OCI-LY3 (cell line): ENCODE results near the gene GOLGA6A.

Experiments
- H2AFZ ChIP-seq: fragments of 200-600, 300-600 bp; shearing (Covaris generic); 2 replicates; pipeline ENCODE4 v1.6.0; 2014; ENCODE audit warnings: antibody characterized with exemption, low read depth, low read length
- H3K27ac ChIP-seq: fragments of 200-600, 300-600 bp; sonication (generic); 2 replicates; pipeline ENCODE4 v1.5.1; 2014; ENCODE audit warnings: mild to moderate bottlenecking, low read length, moderate library complexity, mixed read lengths
- H3K27me3 ChIP-seq: fragments of 200-600, 300-600 bp; sonication (generic); 2 replicates; pipeline ENCODE4 v1.6.1; 2014; ENCODE audit warnings: low read depth, low read length, mixed read lengths
- H3K36me3 ChIP-seq: fragments of 200-600, 300-600 bp; sonication (generic); replicated peaks from 2 replicates; pipeline ENCODE3; 2014; ENCODE audit warnings: low read depth, low read length, mixed read lengths
- H3K4me1 ChIP-seq: fragments of 300-600, 200-600 bp; sonication (generic); 2 replicates; pipeline ENCODE4 v1.6.1; 2014; ENCODE audit warnings: low read length, mixed read lengths
- H3K4me2 ChIP-seq: fragments of 200-600, 300-600 bp; sonication (generic); 2 replicates; pipeline ENCODE4 v1.6.1; 2014; ENCODE audit warnings: low read length, mixed read lengths
- H3K4me3 ChIP-seq: fragments of 300-600, 200-600 bp; sonication (generic); 2 replicates; pipeline ENCODE4 v1.5.1; 2014; ENCODE audit warnings: antibody characterized with exemption, mild to moderate bottlenecking, low read length, moderate library complexity
- H3K79me2 ChIP-seq: fragments of 300-600, 200-600 bp; shearing (Covaris generic); 2 replicates; pipeline ENCODE4 v1.6.1; 2014; ENCODE audit warnings: mild to moderate bottlenecking, low read length, mixed read lengths
- H3K9ac ChIP-seq: fragments of 300-600, 200-600 bp; shearing (Covaris generic); 2 replicates; pipeline ENCODE4 v1.6.0; 2014; ENCODE audit warnings: mild to moderate bottlenecking, low read length, moderate library complexity
- H3K9me3 ChIP-seq: fragments of 200-600, 300-600 bp; shearing (Covaris generic); 2 replicates; pipeline ENCODE4 v1.6.1; 2014; ENCODE audit warnings: low read length, mixed read lengths; ENCODE audit not compliant: insufficient read depth
- H4K20me1 ChIP-seq: fragments of 200-600, 300-600 bp; sonication (generic); 2 replicates; pipeline ENCODE4 v1.6.1; 2016; ENCODE audit warnings: low read length, mixed read lengths; ENCODE audit not compliant: insufficient read depth
- CTCF ChIP-seq: fragments of 200-600, 300-600 bp; sonication (generic); IDR thresholded peaks from 2 replicates; pipeline ENCODE4 v1.5.1; 2014; ENCODE audit warnings: antibody characterized with exemption, low read length, low read depth
- EZH2phosphoT487 ChIP-seq: fragments of 200-600 bp; shearing (Covaris generic); IDR thresholded peaks from 2 replicates; pipeline ENCODE4 v1.6.1; 2018; ENCODE audit warnings: antibody characterized with exemption, mixed run types, low read depth

GOLGA6A gene

GRCh38 chr15:74050127-74050526, 32.2 kb downstream of the GOLGA6A start:
- Histone ChIP-seq H3K79me2 (no peaks in the 10 kb centered on the region), H3K4me3 (no peak overlapping the region), H3K9me3 (no peaks in the 10 kb centered on the region), H3K9ac (no peak overlapping the region), H3K36me3 (no peaks in the 10 kb centered on the region), H4K20me1 (no peaks in the 10 kb centered on the region), H3K4me2 (no peak overlapping the region), H3K4me1 (peaks cover 14% of the 10 kb centered on the region), H3K27ac (no peak overlapping the region), H2AFZ (no peak overlapping the region), H3K27me3 (0 out of 2 replicates have a peak, but pooled peaks cover 4% of the 10 kb centered on the region)
- TF ChIP-seq CTCF = no peak
- TF ChIP-seq EZH2phosphoT487 = no peak

GRCh38 chr15:74046275-74046674, 36.1 kb downstream of the GOLGA6A start:
- TF ChIP-seq EZH2phosphoT487 (no peak), CTCF (no peak)
- Histone ChIP-seq H3K4me2 (no peak overlapping the region), H3K36me3 (no peaks in the 10 kb centered on the region), H3K27ac (no peak overlapping the region), H3K4me1 (peaks cover 3% of the 10 kb centered on the region; the same call in 1 of the 2 replicates), H3K27me3 (no peaks in the 10 kb centered on the region), H3K9ac (no peak overlapping the region), H3K79me2 (no peaks in the 10 kb centered on the region), H3K4me3 (no peak overlapping the region), H2AFZ (no peak overlapping the region), H4K20me1 (no peaks in the 10 kb centered on the region), H3K9me3 (no peaks in the 10 kb centered on the region)

GRCh38 chr15:74045636-74046274, 36.6 kb downstream of the GOLGA6A start:
- no peaks in the 10 kb centered on the region for H3K9me3 ChIP-seq
- no peak overlapping the region for H3K4me3 ChIP-seq
- H3K4me1 ChIP-seq = peaks cover 3% of the 10 kb centered on the region; the same call in 1 of the 2 replicates
- H3K79me2 ChIP-seq = no peaks in the 10 kb centered on the region
- no peaks in the 10 kb centered on the region for H3K27me3 ChIP-seq
- H4K20me1 ChIP-seq = no peaks in the 10 kb centered on the region
- TF ChIP-seq EZH2phosphoT487 (no peak), CTCF (no peak)
- no peak overlapping the region for H3K4me2 ChIP-seq
- H2AFZ ChIP-seq = no peak overlapping the region
- no peak overlapping the region for H3K27ac ChIP-seq
- no peak overlapping the region for H3K9ac ChIP-seq
- H3K36me3 ChIP-seq = peaks cover 2% of the 10 kb centered on the region

- Histone ChIP-seq H3K9ac (no peak overlapping the region), H4K20me1 (no peaks in the 10 kb centered on the region), H3K79me2 (no peaks in the 10 kb centered on the region), H3K27me3 (no peaks in the 10 kb centered on the region), H3K27ac (no peak overlapping the region), H3K36me3 (peaks cover 2% of the 10 kb centered on the region), H3K9me3 (no peaks in the 10 kb centered on the region), H2AFZ (no peak overlapping the region), H3K4me1 (peaks cover 3% of the 10 kb centered on the region; the same call in 1 of the 2 replicates), H3K4me3 (no peak overlapping the region), H3K4me2 (no peak overlapping the region)
- TF ChIP-seq EZH2phosphoT487 (no peak), CTCF (no peak)
These were observed 37.2 kb downstream of the GOLGA6A start for GRCh38 chr15:74045184-74045583.
